Measurements from ENCODE around the gene RSPH3.

- TF ChIP-seq CTCF (IDR thresholded peaks at IDR 0.05), result no peak
- TF ChIP-seq POLR2A (IDR thresholded peaks at IDR 0.05), result no peak
Observed at GRCh38 chr6:159036673-159037072, 36.7 kb upstream of the RSPH3 start.

Measured in uterus (tissue), 2 donors.